ENCODE data around the gene SLC22A16.

The SLC22A16 gene

GRCh38 chr6:110440026-110440425, 36.4 kb downstream of the SLC22A16 start:
- no peak for DNase-seq

- DNase-seq = no peak
Measured at GRCh38 chr6:110439356-110439755, 37.1 kb downstream of the SLC22A16 start.

- no peak for DNase-seq
Measured at GRCh38 chr6:110434961-110435602, 41.3 kb downstream of the SLC22A16 start.

- DNase-seq = no peak
Measured at GRCh38 chr6:110432285-110432900, 44.0 kb downstream of the SLC22A16 start.

- no peak for DNase-seq
Measured at GRCh38 chr6:110430741-110431140, 45.7 kb downstream of the SLC22A16 start.

- no peak for DNase-seq
Measured at GRCh38 chr6:110430236-110430635, 46.2 kb downstream of the SLC22A16 start.

- no peak for DNase-seq
Measured at GRCh38 chr6:110428153-110428552, 48.3 kb downstream of the SLC22A16 start.

GRCh38 chr6:110425816-110426215, 50.6 kb downstream of the SLC22A16 start:
- DNase-seq = no peak

- no peak for DNase-seq
Measured at GRCh38 chr6:110422444-110422822, 54.0 kb downstream of the SLC22A16 start.

- no peak for DNase-seq
Measured at GRCh38 chr6:110421749-110422443, 54.5 kb downstream of the SLC22A16 start.

GRCh38 chr6:110419028-110419739, 57.2 kb downstream of the SLC22A16 start:
- DNase-seq = no peak

GRCh38 chr6:110418594-110418993, 57.8 kb downstream of the SLC22A16 start:
- no peak for DNase-seq

- peak; percentile 60 to 77 for DNase-seq
Measured at GRCh38 chr6:110415086-110415916, 61.1 kb downstream of the SLC22A16 start, which contains the start of gene DDO. DDO (minus strand) TSS chr6:110415575; CDS start chr6:110413462, 2,113 bp downstream.

GRCh38 chr6:110414669-110415068, 61.7 kb downstream of the SLC22A16 start:
- DNase-seq = no peak

GRCh38 chr6:110412360-110412759, 64.1 kb downstream of the SLC22A16 start:
- DNase-seq = no peak

- no peak for DNase-seq
Measured at GRCh38 chr6:110410511-110410910, 65.9 kb downstream of the SLC22A16 start.

- no peak for DNase-seq
Measured at GRCh38 chr6:110409794-110410193, 66.6 kb downstream of the SLC22A16 start.

GRCh38 chr6:110408901-110409300, 67.5 kb downstream of the SLC22A16 start:
- peak in 1 of 2 experiments; percentile 6 for DNase-seq

- DNase-seq = no peak
Measured at GRCh38 chr6:110404607-110405006, 71.8 kb downstream of the SLC22A16 start.

GRCh38 chr6:110401585-110402176, 74.7 kb downstream of the SLC22A16 start:
- no peak for DNase-seq

GRCh38 chr6:110400208-110400607, 76.2 kb downstream of the SLC22A16 start:
- DNase-seq = no peak

Measured in NCI-H446 (cell line).